ENCODE data around the gene LIPH. TPM values are rescaled to one million over a fixed set of nuclear protein-coding genes. Genes with fewer than 3 reads are reported as not detected.
"Not testable (repeated sequence)": the region's sequence is repeated elsewhere in the genome, so short reads cannot be mapped to it uniquely, and the experiment has no call there.

LIPH gene
- total RNA-seq, 1 donor from 2014 or later, result 14.6 TPM

DNA sequence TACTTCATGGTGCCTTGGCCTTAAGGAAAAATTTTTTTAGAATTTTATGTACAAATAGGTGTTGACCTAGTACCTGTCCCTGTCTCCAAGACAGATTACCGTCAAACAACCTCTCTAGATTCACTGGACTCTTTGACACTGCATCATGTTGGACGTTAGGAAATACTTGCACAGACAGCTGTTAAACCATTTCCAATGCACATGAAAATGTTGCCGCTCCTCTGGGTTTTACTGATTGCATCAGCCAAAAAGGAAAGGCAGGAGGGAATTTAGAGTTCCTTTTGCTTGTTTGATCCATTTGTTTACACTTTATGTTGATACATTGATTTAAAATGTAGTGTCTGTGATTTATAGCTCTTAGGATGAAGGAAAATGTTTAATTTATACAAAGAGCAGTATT is 68.1 kb downstream of the LIPH start:
- ATAC-seq, result no peak

DNA sequence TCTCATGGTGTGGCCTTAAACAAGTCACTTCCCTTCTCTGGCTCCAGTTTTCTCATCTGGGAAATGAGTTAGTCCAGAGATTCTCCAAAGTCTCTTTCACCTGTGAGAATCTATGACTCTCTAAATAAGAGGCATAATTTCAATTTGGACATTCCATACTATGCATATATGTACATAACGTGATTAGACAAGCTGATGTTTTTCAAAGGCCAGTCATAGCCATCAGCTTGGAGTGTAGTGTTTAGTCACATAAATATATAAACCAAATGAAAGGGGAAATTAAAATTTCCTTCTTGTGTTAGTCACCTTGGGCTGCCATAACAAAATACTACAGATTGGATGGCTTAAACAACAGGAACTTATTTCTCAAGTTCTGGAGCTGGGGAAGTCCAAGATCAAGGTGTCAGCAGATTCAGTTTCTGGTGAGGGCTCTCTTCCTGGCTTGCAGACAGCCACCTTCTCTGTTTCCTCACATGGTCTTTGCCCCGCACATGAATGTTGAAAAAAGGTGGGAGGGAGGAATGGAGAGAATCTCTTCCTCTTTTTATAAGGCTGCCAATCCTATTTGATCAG is 72.9 kb downstream of the LIPH start:
- ATAC-seq, result no peak

DNA sequence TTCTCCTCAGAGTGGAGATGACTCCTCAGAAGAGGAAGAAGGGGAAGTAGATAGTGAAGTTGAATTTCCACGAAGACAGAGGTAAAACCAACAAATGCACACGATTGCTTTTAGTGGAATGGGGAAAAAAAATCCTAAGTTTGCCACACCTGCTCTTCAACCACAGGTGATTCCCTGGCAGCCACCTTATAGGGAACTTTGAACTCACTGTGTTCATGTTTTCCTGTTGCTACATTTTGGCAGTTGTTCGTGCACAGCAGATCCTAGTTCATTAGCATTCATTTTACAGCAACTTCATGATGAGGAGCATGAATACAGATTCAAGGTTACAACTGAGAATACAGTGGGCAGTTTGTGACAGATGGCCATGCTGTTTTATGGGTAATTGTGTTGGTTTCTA is 75.1 kb downstream of the LIPH start:
- no peak for ATAC-seq

DNA sequence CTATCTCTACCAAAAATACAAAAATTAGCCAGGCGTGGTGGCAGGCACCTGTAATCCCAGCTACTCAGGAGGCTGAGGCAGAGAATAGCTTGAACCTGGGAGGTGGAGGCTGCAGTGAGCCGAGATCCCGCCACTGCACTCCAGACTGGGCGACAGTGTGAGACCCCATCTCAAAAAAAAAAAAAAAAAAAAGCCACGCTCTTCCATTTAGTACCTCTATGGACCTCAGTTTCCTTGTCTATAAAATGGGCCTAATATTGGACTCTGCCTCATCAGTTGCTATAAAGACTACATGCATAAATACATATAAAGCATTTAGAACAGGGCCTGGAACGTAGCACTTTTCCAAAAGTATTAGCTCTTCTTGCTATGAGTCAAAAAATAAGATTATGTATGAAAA is 77.5 kb downstream of the LIPH start:
- ATAC-seq, result not testable (repeated sequence)

DNA sequence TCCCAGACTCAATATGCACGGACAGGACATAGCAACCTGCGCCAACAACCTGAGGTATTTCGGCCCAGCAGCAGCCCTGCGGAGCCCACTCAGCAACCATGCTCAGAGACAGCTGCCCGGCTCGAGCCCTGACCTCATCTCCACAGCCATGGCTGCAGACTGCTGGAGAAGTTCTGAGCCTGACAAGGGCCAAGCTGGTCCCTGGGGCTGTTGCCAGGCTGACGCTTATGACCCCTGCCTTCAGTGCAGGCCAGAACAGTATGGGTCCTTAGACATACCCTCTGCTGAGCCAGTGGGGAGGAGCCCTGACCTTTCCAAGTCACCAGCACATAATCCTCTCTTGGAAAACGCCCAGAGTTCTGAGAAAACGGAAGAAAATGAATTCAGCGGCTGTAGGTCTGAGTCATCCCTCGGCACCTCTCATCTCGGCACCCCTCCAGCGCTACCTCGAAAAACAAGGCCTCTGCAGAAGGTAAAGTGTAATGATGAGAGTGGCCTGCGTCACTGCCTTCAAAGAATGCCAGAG is 79.0 kb downstream of the LIPH start:
- peak; percentile 92 for ATAC-seq

DNA sequence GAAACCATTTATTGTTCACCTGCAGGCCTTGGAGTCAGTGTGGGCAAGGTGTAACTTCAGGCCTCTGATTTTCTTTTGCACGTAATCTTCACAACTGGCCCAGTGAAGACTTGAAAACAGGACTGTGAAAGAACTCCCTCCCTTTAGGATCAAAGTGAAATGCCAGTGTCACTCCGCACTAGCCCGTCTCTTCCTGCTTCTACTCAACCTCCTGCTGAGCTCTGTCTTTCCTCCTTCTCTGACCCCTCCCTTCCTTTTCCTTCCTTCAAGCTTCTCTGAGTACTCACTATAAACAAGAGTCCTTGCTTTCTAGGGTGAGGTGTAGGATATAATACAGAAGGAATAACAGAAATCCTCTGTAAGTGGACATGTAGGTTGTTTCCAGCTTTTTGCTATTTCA is 82.1 kb downstream of the LIPH start:
- no peak for ATAC-seq

DNA sequence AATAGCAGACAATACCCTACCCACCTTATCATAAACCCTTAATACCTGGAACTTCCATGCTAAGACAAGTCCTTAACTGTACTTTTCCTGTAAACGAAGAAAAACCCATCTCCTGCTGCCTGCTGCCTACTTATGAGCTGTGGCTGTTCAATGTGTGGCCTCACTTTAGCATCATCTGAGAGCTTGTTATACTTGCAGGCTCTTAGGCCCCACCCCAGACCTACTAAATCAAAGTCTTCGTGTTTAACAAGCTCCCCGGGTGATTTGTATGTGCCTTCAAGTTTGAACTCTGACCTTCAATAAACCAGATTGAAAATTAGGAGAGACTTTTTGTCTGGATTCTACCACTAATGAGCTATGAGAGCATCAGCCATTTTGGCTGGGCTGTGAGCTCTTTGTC is 82.8 kb downstream of the LIPH start:
- ATAC-seq, result no peak

DNA sequence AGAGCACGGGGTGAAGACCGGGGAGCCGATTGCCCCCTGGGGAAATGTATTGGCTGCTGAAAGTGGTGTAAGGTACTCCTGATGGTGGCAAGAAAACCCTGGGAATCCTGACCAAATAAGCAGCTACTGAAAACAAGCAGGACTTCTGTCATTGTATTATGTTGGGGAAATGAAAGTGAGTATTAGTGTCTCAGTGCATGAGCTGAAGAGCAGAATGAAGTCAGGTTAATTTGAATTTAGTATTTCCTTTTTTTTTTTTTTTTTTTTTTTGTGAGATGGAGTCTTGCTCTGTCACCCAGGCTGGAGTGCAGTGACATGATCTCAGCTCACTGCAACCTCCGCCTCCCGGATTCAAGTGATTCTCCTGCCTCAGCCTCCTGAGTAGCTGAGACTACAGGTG is 86.3 kb downstream of the LIPH start:
- ATAC-seq, result not testable (repeated sequence)

DNA sequence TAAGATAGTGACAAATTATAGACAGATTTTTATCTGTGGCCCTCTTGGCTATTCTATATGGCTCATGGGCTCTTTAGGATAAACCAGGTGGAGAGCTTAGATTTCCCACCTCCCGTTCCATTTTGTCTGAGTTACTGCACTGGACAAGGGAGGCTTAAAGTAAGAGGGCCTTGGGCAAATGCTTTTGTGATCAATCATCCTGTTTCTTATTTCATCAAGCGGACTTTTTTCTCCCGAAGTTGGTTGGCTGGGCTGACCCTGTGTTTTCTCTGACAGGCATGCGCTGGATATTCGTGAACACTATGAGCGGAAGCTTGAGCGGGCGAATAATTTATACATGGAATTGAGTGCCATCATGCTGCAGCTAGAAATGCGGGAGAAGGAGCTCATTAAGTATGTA is 86.9 kb downstream of the LIPH start:
- ATAC-seq, result no peak

DNA sequence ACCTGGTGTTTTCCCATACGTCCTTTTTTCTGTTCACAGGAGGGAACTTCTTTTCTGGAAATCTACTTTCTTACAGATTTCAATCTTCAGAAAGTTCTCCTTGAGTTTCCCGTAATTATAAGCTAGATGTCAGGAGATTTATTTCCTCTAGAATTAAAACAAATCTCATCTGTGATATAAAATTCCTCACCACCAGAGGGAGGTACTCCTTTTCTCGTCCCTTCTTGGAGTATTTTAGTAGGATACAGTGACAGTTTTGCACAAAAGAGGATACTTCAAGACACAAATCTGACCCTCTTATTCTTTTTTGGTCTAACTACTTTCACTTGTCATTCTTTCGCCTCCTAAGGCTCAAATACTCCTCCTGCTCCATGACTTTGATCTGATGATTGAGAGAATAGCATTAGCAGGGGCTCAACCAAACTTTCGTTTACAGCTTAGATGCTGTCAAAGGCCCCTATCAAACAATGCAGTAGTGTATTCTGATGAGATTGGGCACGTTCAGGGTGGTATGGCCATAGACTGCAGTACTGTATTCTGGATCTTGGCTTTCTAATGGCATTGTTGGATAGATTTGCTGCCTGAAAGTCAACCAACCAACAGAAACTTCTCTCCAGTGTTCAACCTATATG is 91.6 kb downstream of the LIPH start:
- no peak for ATAC-seq

DNA sequence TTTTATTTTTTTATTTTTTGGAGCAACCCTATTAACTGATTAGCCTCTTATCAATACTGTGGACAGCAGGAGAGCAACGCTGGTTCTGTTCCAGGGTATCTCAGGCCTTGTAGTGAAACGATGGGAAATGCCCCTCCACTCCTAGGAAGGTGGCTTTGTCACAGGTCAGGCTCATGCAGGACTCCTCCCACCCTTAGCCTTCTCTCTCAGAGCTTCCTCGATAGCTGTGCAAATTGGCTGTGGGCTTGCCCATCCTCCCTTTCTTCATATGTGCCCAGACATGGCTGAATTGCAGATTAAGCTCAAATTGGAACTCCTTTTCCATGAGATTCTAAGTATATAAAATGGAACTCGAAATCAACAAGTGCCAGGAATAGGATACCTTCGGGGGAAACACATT is 92.1 kb downstream of the LIPH start:
- ATAC-seq, result no peak

DNA sequence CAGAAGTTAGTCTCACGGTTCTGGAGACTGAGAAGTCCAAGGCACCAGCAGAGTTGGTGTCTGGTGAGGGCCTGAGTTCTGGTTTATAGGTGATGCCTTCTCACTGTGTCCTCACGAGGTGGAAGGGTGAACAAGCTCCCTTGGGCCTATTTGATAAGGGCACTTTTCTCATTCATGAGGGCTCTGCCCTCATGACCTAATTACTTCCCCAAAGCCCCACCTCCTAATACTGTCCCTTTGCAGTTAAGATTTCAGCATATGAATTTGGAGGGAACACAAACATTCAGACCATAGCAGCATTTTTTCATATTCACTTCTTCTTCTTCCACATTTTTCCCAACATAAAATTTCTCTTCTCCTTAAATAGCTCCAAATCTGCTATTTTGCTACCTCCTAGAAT is 95.0 kb downstream of the LIPH start:
- no peak for ATAC-seq

Other genes with a start within 250 kb of the LIPH start
- 22.0 TPM for gene MAP3K13, start 189.5 kb downstream of the LIPH start, total RNA-seq
- gene TMEM41A, start 53.6 kb downstream of the LIPH start, total RNA-seq, result 23.2 TPM
- 24.2 TPM for gene SENP2, start 33.7 kb upstream of the LIPH start, total RNA-seq